ENCODE results near the gene BTF3.
A peak's percentile ranks its signal among the peaks of the same experiment; 100 is the strongest.
"Not testable (repeated sequence)": the region's sequence is repeated elsewhere in the genome, so short reads cannot be mapped to it uniquely, and the experiment has no call there.

BTF3 gene

GRCh38 chr5:73486119-73486899, 11.9 kb upstream of the BTF3 start:
- no peak for DNase-seq

GRCh38 chr5:73487257-73487656, 11.0 kb upstream of the BTF3 start:
- not testable (repeated sequence) for DNase-seq

- no peak for DNase-seq
Measured at GRCh38 chr5:73487815-73488214, 10.4 kb upstream of the BTF3 start.

- no peak for DNase-seq
Measured at GRCh38 chr5:73488806-73489205, 9.4 kb upstream of the BTF3 start.

- DNase-seq = no peak
Measured at GRCh38 chr5:73490088-73490487, 8.2 kb upstream of the BTF3 start.

- no peak for DNase-seq
Measured at GRCh38 chr5:73491155-73491554, 7.1 kb upstream of the BTF3 start.

GRCh38 chr5:73493421-73493820, 4.8 kb upstream of the BTF3 start:
- DNase-seq = no peak

- no peak for DNase-seq
Measured at GRCh38 chr5:73494721-73495120, 3.5 kb upstream of the BTF3 start.

GRCh38 chr5:73495772-73496335, 2.4 kb upstream of the BTF3 start:
- DNase-seq = no peak

- DNase-seq = peak; percentile 79
Measured at GRCh38 chr5:73496984-73497457, 1.2 kb upstream of the BTF3 start.

GRCh38 chr5:73497497-73498056, 665 bp upstream of the BTF3 start:
- DNase-seq = no peak

- DNase-seq = no peak
Measured at GRCh38 chr5:73499187-73499586, 945 bp downstream of the BTF3 start.

GRCh38 chr5:73499756-73500155, 1.5 kb downstream of the BTF3 start:
- DNase-seq = no peak

- no peak for DNase-seq
Measured at GRCh38 chr5:73501406-73501805, 3.2 kb downstream of the BTF3 start.

GRCh38 chr5:73506459-73506955, 8.3 kb downstream of the BTF3 start:
- DNase-seq = no peak

- DNase-seq = no peak
Measured at GRCh38 chr5:73507062-73507461, 8.8 kb downstream of the BTF3 start.

- DNase-seq = not testable (repeated sequence)
Measured at GRCh38 chr5:73508521-73508920, 10.3 kb downstream of the BTF3 start.

- DNase-seq = no peak
Measured at GRCh38 chr5:73513996-73514395, 15.8 kb downstream of the BTF3 start.

- no peak for DNase-seq
Measured at GRCh38 chr5:73514418-73514817, 16.2 kb downstream of the BTF3 start.

- DNase-seq = no peak
Measured at GRCh38 chr5:73515232-73515631, 17.0 kb downstream of the BTF3 start.

GRCh38 chr5:73519531-73520283, 21.5 kb downstream of the BTF3 start:
- DNase-seq = peak; percentile 66 to 83

GRCh38 chr5:73522989-73523388, 24.7 kb downstream of the BTF3 start:
- DNase-seq = no peak

- DNase-seq = no peak
Measured at GRCh38 chr5:73523861-73524260, 25.6 kb downstream of the BTF3 start.
